BJ (cell line): Measurements from ENCODE around the gene HTR2C. TPM values are rescaled to one million over a fixed set of nuclear protein-coding genes. Genes with fewer than 3 reads are reported as not detected.

ENCODE experiments used
- CTCF ChIA-PET: fragments of 350-600 bp; formaldehyde crosslinking; extraction: SDS; loops from one replicate; lab custom pipeline; 2021; ENCODE audit warnings: antibody characterized with exemption, inconsistent platforms; lab: Yijun Ruan, JAX
- POLR2A ChIA-PET: fragments of 300-600 bp; sonication (Branson Sonifier 250); formaldehyde crosslinking; extraction: SDS; loops from one replicate; lab custom pipeline; 2021; ENCODE audit warnings: antibody characterized with exemption; lab: Charles Lee
- DNase-seq: peaks from one replicate; pipeline ENCODE4 v3.0.0-alpha.2; 2011; ENCODE audit warnings: low read depth
- H3K27me3 ChIP-seq: 2 replicates; pipeline ENCODE4 v1.6.0; 2011; ENCODE audit warnings: low read length; ENCODE audit not compliant: control insufficient read depth, insufficient read depth
- H3K36me3 ChIP-seq: 2 replicates; pipeline ENCODE4 v1.5.1; 2011; ENCODE audit warnings: low read length; ENCODE audit not compliant: control insufficient read depth, insufficient read depth
- H3K4me3 ChIP-seq: 2 replicates; pipeline ENCODE4 v1.5.1; 2011; ENCODE audit warnings: low read depth, mild to moderate bottlenecking, control low read depth, low read length
- polyA plus RNA-seq: library from polyadenylated mRNA; depleted of rRNA; stranded (reverse); fragments of >200 nt; gene quantifications from 2 replicates; pipeline ENCODE4 v1.2.3, GENCODE V29; 2011
- TF ChIP-seq, protein P1 (sequence below): IDR thresholded peaks from 2 replicates; pipeline ENCODE4 v1.5.1; 2011; ENCODE audit warnings: low read depth, mild to moderate bottlenecking, control low read depth, inconsistent platforms, low read length, moderate library complexity; ENCODE audit not compliant: insufficient read depth

HTR2C gene
- polyA plus RNA-seq, 1 experiment = not detected

DNA sequence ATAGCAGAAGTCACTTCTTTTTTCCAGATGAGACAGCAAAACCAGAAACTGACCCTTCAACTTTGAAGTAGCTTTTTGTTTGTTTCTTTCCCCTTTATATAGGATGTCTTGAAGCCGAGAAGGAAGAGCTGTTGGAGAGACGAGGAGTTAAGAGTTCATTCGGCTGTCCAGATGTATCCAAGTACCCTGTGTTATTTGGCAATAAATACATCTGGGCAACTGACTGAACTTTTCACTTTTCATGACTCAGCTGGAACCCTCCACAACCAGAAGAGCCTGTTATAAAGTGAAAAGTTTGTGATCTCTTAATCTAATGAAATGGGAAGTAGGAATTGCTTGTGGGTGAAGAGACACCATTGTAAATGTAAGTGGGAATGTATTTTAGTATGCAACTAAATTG lies 131.2 kb downstream of the HTR2C start:
- DNase-seq = no peak
- Histone ChIP-seq H3K36me3 (no peaks in the 10 kb centered on the region), H3K4me3 (no peak overlapping the region), H3K27me3 (no peaks in the 10 kb centered on the region)
- ChIA-PET POLR2A (no interaction called here), CTCF (no interaction called here)
- TF ChIP-seq, protein P1, sequence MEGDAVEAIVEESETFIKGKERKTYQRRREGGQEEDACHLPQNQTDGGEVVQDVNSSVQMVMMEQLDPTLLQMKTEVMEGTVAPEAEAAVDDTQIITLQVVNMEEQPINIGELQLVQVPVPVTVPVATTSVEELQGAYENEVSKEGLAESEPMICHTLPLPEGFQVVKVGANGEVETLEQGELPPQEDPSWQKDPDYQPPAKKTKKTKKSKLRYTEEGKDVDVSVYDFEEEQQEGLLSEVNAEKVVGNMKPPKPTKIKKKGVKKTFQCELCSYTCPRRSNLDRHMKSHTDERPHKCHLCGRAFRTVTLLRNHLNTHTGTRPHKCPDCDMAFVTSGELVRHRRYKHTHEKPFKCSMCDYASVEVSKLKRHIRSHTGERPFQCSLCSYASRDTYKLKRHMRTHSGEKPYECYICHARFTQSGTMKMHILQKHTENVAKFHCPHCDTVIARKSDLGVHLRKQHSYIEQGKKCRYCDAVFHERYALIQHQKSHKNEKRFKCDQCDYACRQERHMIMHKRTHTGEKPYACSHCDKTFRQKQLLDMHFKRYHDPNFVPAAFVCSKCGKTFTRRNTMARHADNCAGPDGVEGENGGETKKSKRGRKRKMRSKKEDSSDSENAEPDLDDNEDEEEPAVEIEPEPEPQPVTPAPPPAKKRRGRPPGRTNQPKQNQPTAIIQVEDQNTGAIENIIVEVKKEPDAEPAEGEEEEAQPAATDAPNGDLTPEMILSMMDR = no peak

DNA sequence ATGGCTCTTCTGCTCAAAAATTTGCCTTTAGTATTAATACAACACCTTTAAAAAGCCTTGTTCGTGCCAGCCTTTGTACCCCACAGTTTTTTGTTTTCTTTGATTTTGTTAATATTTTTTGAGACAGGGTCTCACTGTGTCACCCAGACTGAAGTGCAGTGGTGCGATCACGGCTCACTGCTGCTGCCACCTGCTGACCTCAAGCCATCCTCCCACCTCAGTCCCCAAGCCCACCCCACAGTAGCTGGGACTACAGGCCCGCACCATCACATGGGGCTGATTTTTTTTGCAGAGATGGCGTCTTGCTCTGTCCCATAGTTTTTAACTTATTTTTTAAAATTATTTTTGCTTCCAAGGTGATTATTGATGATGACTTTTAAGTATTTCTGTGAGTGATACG lies 134.0 kb downstream of the HTR2C start:
- TF ChIP-seq, protein P1 = no peak
- ChIA-PET POLR2A (no interaction called here), CTCF (no interaction called here)
- no peaks in the 10 kb centered on the region for H3K36me3 ChIP-seq
- H3K4me3 ChIP-seq = no peak overlapping the region
- no peak for DNase-seq
- no peaks in the 10 kb centered on the region for H3K27me3 ChIP-seq

DNA sequence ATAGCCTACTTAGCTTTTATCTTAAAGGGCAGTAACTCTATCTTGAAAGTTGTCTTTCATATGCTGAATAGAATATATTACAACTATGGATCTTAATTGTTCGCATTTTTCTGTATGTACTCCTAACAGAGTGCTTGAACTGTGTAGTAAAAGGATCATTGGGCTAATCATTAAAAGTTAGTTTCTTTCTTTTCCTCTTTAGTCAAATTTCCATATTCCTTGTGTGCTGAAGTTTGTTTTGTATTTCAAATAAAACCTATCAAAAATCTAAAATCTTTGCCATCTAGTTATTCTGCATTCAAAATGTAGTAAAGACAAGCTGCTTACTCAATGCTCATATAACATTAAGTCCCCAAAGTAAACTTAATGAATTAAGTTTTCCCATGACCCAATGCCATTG lies 182.7 kb downstream of the HTR2C start:
- CTCF ChIA-PET = no interaction called here
- Histone ChIP-seq H3K4me3 (no peak overlapping the region), H3K36me3 (no peaks in the 10 kb centered on the region), H3K27me3 (no peaks in the 10 kb centered on the region)
- TF ChIP-seq, protein P1 = no peak
- DNase-seq = no peak
- POLR2A ChIA-PET = no interaction called here

DNA sequence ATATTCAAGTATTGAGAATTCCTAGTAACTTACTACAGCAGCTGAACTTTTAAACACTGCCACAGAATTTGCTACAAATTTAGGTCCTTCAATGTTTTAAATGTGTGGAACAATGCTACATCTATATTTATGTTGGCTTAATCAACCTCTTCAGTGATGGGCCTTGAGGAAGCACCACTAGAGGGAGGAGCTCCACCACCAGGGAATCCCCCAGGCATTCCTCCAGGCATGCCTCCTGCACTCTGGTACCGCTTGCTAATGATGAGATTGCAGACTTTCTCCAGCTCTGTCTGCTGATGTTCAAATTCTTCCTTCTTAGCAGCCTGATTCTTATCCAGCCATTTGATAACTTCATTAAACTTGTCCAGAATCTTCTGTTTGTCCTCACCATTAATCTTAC lies 190.8 kb downstream of the HTR2C start:
- POLR2A ChIA-PET = no interaction called here
- H3K4me3 ChIP-seq = no peak overlapping the region
- DNase-seq = no peak
- CTCF ChIA-PET = no interaction called here
- no peaks in the 10 kb centered on the region for H3K27me3 ChIP-seq
- H3K36me3 ChIP-seq = no peaks in the 10 kb centered on the region
- TF ChIP-seq, protein P1 = no peak

- Histone ChIP-seq H3K36me3 (no peaks in the 10 kb centered on the region), H3K27me3 (no peaks in the 10 kb centered on the region), H3K4me3 (no peak overlapping the region)
- TF ChIP-seq, protein P1 = no peak
- ChIA-PET CTCF (no interaction called here), POLR2A (no interaction called here)
- no peak for DNase-seq
Measured at GRCh38 chrX:114782925-114783324, 199.0 kb downstream of the HTR2C start.
